Bronchial epithelial cell (primary cell): ENCODE measurements around the gene ARHGEF10L. TPM values are rescaled to one million over a fixed set of nuclear protein-coding genes. Genes with fewer than 3 reads are reported as not detected.
"Not testable (repeated sequence)": the region's sequence is repeated elsewhere in the genome, so short reads cannot be mapped to it uniquely, and the experiment has no call there.

Experiments used
- DNase-seq: peaks from one replicate; pipeline ENCODE4 v3.0.0-alpha.2; 2010; ENCODE audit warnings: low read depth
- FAIRE-seq: peaks from 2 replicates; lab custom pipeline; 2011; peaks lifted over from hg19 to GRCh38; lab: Jason Lieb, UNC
- H3K27me3 ChIP-seq: 2 replicates; pipeline ENCODE4 v1.5.1; 2011; ENCODE audit warnings: low read length; ENCODE audit not compliant: control insufficient read depth, insufficient read depth
- H3K36me3 ChIP-seq: 2 replicates; pipeline ENCODE4 v1.5.1; 2011; ENCODE audit warnings: low read length; ENCODE audit not compliant: control insufficient read depth, insufficient read depth
- H3K4me3 ChIP-seq: 2 replicates; pipeline ENCODE4 v1.5.1; 2011; ENCODE audit warnings: mild to moderate bottlenecking, low read depth, low read length, control low read depth
- CTCF ChIP-seq: IDR thresholded peaks from 2 replicates; pipeline ENCODE4 v1.5.1; 2011; ENCODE audit warnings: mild to moderate bottlenecking, moderate library complexity, low read length, control low read depth, inconsistent platforms; ENCODE audit not compliant: insufficient read depth, severe bottlenecking
- total RNA-seq: library from RNA; depleted of rRNA; stranded (reverse); fragments of >200 nt; gene quantifications from 2 replicates; pipeline ENCODE4 v1.2.1, GENCODE V29; 2014

ARHGEF10L gene
- 6.3 and 14.8 TPM in 2 replicates for total RNA-seq

- Histone ChIP-seq H3K27me3 (no peaks in the 10 kb centered on the region), H3K4me3 (peak within 1 kb of the TSS; percentile 83), H3K36me3 (no peaks in the 10 kb centered on the region)
- FAIRE-seq (no peak), DNase-seq (no peak)
- TF ChIP-seq CTCF: no peak
These were observed at the start of gene ARHGEF10L for GRCh38 chr1:17539477-17540254. Gene ARHGEF10L, plus strand, starts transcription at chr1:17539698. Its CDS starts 40,898 bp downstream, at chr1:17580596.

GRCh38 chr1:17489768-17490417 lies 49.6 kb upstream of the ARHGEF10L start:
- not testable (repeated sequence) for FAIRE-seq, H3K27me3 ChIP-seq, H3K4me3 ChIP-seq, DNase-seq, H3K36me3 ChIP-seq

GRCh38 chr1:17490667-17491066 lies 48.8 kb upstream of the ARHGEF10L start:
- not testable (repeated sequence) for FAIRE-seq, DNase-seq, H3K36me3 ChIP-seq, H3K4me3 ChIP-seq, H3K27me3 ChIP-seq

- H3K27me3 ChIP-seq: no peaks in the 10 kb centered on the region
- FAIRE-seq (no peak), DNase-seq (peak; percentile 76)
- peak; percentile 97 for TF ChIP-seq CTCF
- H3K36me3 ChIP-seq: no peaks in the 10 kb centered on the region
- no peak overlapping the region for H3K4me3 ChIP-seq
These were observed 45.3 kb upstream of the ARHGEF10L start for GRCh38 chr1:17494114-17494729.

- no peak for DNase-seq
- Histone ChIP-seq H3K4me3 (no peak overlapping the region), H3K27me3 (no peaks in the 10 kb centered on the region), H3K36me3 (no peaks in the 10 kb centered on the region)
- FAIRE-seq: no peak
- no peak for TF ChIP-seq CTCF
These were observed 43.1 kb upstream of the ARHGEF10L start for GRCh38 chr1:17496419-17496818.

GRCh38 chr1:17498214-17498613 lies 41.3 kb upstream of the ARHGEF10L start:
- FAIRE-seq (no peak), DNase-seq (no peak)
- no peak for TF ChIP-seq CTCF
- no peak overlapping the region for H3K4me3 ChIP-seq
- H3K27me3 ChIP-seq: no peaks in the 10 kb centered on the region
- no peaks in the 10 kb centered on the region for H3K36me3 ChIP-seq
